Immature natural killer cell (primary cell): Measurements from ENCODE around the gene SPOCD1. TPM values are rescaled to one million over a fixed set of nuclear protein-coding genes. Genes with fewer than 3 reads are reported as not detected.
A peak's percentile ranks its signal among the peaks of the same experiment; 100 is the strongest.

Experiments
- DNase-seq, 3 donors: peaks; one replicate each; pipeline ENCODE4 v3.0.0; 2022; ENCODE audit warnings: mixed read lengths in 1 of 3
- H3K27ac Mint-ChIP-seq, 6 donors: one replicate each; pipeline ENCODE4 v1.8.0; 2020; ENCODE audit warnings: mixed read lengths in 6 of 6, mild to moderate bottlenecking in 5 of 6, inconsistent platforms in 4 of 6, moderate library complexity in 3 of 6
- H3K27me3 Mint-ChIP-seq, 3 donors: one replicate each; pipeline ENCODE4 v1.8.0; 2020 to 2021; ENCODE audit warnings: low read depth in 3 of 3, mild to moderate bottlenecking in 3 of 3, mixed read lengths in 3 of 3, moderate library complexity in 3 of 3, inconsistent platforms in 1 of 3
- H3K36me3 Mint-ChIP-seq, 3 donors: one replicate each; pipeline ENCODE4 v1.8.0; 2020; ENCODE audit warnings: mixed read lengths in 3 of 3, inconsistent platforms in 2 of 3, mild to moderate bottlenecking in 2 of 3
- H3K4me1 Mint-ChIP-seq, 2 donors: one replicate each; pipeline ENCODE4 v1.8.0; 2020; ENCODE audit warnings: inconsistent platforms in 2 of 2, mild to moderate bottlenecking in 2 of 2, mixed read lengths in 2 of 2, moderate library complexity in 1 of 2
- H3K4me3 Mint-ChIP-seq, 5 donors: one replicate each; pipeline ENCODE4 v1.8.0; 2020; ENCODE audit warnings: mild to moderate bottlenecking in 5 of 5, mixed read lengths in 5 of 5, inconsistent platforms in 3 of 5, moderate library complexity in 3 of 5
- H3K9me3 Mint-ChIP-seq, 6 donors: one replicate each; pipeline ENCODE4 v1.8.0; 2020; ENCODE audit warnings: mild to moderate bottlenecking in 6 of 6, mixed read lengths in 6 of 6, inconsistent platforms in 4 of 6, moderate library complexity in 3 of 6
- polyA plus RNA-seq, 3 donors: library from polyadenylated mRNA; unstranded; fragments of 300-500 nt; fragmentation: Illumina TruSeq; gene quantifications; one replicate each; pipeline ENCODE4 v1.2.3, GENCODE V29; 2021

Gene SPOCD1
- polyA plus RNA-seq, 3 donors from 2014 or later = 0.24 to 2.5 (median 0.46) TPM

DNA sequence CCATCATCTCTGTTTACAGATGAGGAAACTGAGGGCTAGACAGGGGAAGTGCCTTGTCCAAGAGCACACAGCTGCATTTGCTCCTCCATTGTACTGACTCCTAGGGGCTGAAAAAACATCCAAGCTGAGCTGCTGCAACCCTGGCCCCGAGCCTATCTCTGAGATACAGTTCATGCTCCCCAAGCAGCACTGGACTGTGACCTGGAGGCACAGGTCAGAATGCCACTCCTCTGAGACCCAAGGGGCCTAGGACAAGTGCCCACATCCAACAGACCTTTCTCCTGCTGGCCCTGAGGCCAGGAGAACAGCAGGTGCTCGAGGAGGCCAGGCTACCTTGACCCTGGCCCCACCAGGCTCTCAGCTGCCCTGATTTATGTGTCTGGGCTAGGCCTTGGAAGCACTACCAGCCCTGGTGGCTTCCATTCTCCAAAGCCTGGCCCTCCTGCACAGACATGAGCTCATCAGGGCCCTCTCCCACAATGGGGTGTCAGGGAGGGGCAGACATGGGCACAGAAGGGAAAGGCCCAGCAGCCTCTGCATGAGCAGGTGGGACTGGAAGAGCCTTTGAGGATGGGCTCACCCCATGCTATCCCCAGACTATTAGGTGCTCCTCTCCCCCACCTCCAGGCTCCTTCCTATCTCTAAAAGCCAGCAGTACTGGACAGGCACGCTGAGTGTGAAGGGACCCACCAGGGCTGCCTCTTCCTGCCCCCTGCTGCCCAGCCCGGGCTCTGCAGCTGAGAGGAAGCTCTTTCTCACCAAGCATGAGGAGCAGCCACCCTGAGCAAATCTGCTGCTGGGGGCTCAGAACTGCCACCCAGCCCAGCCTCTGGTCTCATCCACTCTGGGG is 70.5 kb downstream of the SPOCD1 start:
- peak overlapping the region in 4 of 5 donors; percentile 41 to 87 (median 68) for H3K4me3 Mint-ChIP-seq
- peak; percentile 54 to 64 (median 55) for DNase-seq
- peaks cover 0 to 8% (median 3%) of the 10 kb centered on the region in 3 donors for H3K27me3 Mint-ChIP-seq
- H3K27ac Mint-ChIP-seq = peak overlapping the region in 2 of 6 donors; percentile 9 to 32
- H3K36me3 Mint-ChIP-seq = peaks cover 0 to 8% (median 0%) of the 10 kb centered on the region in 3 donors
- H3K9me3 Mint-ChIP-seq = no peaks in the 10 kb centered on the region
- peaks cover 50 to 57% of the 10 kb centered on the region in 2 donors for H3K4me1 Mint-ChIP-seq

- no peak for DNase-seq
- H3K27ac Mint-ChIP-seq = no peak overlapping the region
- H3K36me3 Mint-ChIP-seq = peaks cover 0 to 13% (median 4%) of the 10 kb centered on the region in 3 donors
- peaks cover 0 to 6% (median 2%) of the 10 kb centered on the region in 3 donors for H3K27me3 Mint-ChIP-seq
- no peak overlapping the region for H3K4me3 Mint-ChIP-seq
- H3K9me3 Mint-ChIP-seq = no peaks in the 10 kb centered on the region
- H3K4me1 Mint-ChIP-seq = peaks cover 40 to 51% of the 10 kb centered on the region in 2 donors
These were observed 71.5 kb downstream of the SPOCD1 start for GRCh38 chr1:31744165-31744888.

- Mint-ChIP-seq H3K27ac (no peak overlapping the region), H3K4me1 (peaks cover 23 to 34% of the 10 kb centered on the region in 2 donors), H3K4me3 (no peak overlapping the region), H3K27me3 (peaks cover 0 to 4% (median 2%) of the 10 kb centered on the region in 3 donors), H3K9me3 (no peaks in the 10 kb centered on the region), H3K36me3 (peaks cover 0 to 13% (median 4%) of the 10 kb centered on the region in 3 donors)
- DNase-seq = no peak
These were observed 73.2 kb downstream of the SPOCD1 start for GRCh38 chr1:31742462-31743212.

Other genes with a start within 250 kb of the SPOCD1 start
- not detected for gene TINAGL1, start 239.5 kb downstream of the SPOCD1 start, polyA plus RNA-seq
- not detected for gene HCRTR1, start 198.3 kb downstream of the SPOCD1 start, polyA plus RNA-seq
- gene PEF1, start 171.1 kb downstream of the SPOCD1 start, polyA plus RNA-seq = 100 to 1,000 TPM; 108 to 224 (median 119) TPM
- not detected for gene COL16A1, start 112.0 kb downstream of the SPOCD1 start, polyA plus RNA-seq
- gene ADGRB2, start 51.7 kb downstream of the SPOCD1 start, polyA plus RNA-seq = 1 to 10 TPM in 1 of 3 donors, under 1 TPM in 1, not detected in 1; 0.36 to 2.1 TPM
- gene PTP4A2, start 122.3 kb upstream of the SPOCD1 start, polyA plus RNA-seq = 100 to 1,000 TPM; 300 to 552 (median 460) TPM
- 100 to 1,000 TPM in 1 of 3 donors, 10 to 100 TPM in 2; 74.0 to 121 (median 86.1) TPM for gene KHDRBS1, start 197.8 kb upstream of the SPOCD1 start, polyA plus RNA-seq